Muscle layer of duodenum (tissue), 2 donors: ENCODE data around the gene NOVA1.

Source experiments
- H3K27ac ChIP-seq: one replicate; pipeline ENCODE4 v1.7.0; 2013; ENCODE audit warnings: mild to moderate bottlenecking, low read length
- H3K27me3 ChIP-seq: one replicate; pipeline ENCODE4 v1.7.0; 2013; ENCODE audit warnings: low read depth, mild to moderate bottlenecking, control low read depth, low read length
- H3K36me3 ChIP-seq, 2 donors: one replicate each; pipeline ENCODE4 v1.7.0; 2013; ENCODE audit warnings: low read length in 2 of 2, control low read depth in 1 of 2, mild to moderate bottlenecking in 1 of 2; ENCODE audit not compliant: insufficient read depth in 2 of 2, control insufficient read depth in 1 of 2
- H3K4me1 ChIP-seq, 2 donors: one replicate each; pipeline ENCODE4 v1.7.0; 2013; ENCODE audit warnings: low read length in 2 of 2, mild to moderate bottlenecking in 2 of 2, control low read depth in 1 of 2, moderate library complexity in 1 of 2; ENCODE audit not compliant: insufficient read depth in 2 of 2, control insufficient read depth in 1 of 2
- H3K4me3 ChIP-seq, 2 donors: one replicate each; pipeline ENCODE4 v1.7.0; 2013; ENCODE audit warnings: low read length in 2 of 2, low read depth in 1 of 2, mild to moderate bottlenecking in 1 of 2
- H3K9me3 ChIP-seq, 2 donors: one replicate each; pipeline ENCODE4 v1.7.0; 2013; ENCODE audit warnings: low read length in 2 of 2, control low read depth in 1 of 2, mild to moderate bottlenecking in 1 of 2; ENCODE audit not compliant: control insufficient read depth in 1 of 2
- donor health status: healthy.

Gene NOVA1

DNA sequence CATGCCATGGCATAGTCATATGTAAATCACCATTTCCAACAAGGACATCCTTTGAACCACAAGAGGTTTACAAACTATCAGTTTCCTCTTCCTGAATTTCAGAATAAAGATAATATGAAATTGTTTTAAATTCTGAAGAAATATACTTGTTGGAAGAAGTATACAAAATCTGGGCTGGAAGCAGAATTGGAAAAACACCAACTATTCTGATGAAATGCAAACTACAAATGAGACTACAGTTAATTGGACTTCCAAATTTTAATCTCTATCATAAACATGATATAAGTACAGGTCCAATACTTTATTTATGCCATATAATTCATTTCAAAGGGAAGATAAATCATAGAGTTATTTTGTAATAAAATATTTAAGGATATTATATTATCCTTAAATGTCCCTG lies 80.1 kb downstream of the NOVA1 start:
- Histone ChIP-seq H3K9me3 (no peaks in the 10 kb centered on the region), H3K4me1 (peaks cover 0 to 7% of the 10 kb centered on the region in 2 donors), H3K27me3 (no peaks in the 10 kb centered on the region), H3K27ac (no peak overlapping the region), H3K36me3 (no peaks in the 10 kb centered on the region), H3K4me3 (no peak overlapping the region)

DNA sequence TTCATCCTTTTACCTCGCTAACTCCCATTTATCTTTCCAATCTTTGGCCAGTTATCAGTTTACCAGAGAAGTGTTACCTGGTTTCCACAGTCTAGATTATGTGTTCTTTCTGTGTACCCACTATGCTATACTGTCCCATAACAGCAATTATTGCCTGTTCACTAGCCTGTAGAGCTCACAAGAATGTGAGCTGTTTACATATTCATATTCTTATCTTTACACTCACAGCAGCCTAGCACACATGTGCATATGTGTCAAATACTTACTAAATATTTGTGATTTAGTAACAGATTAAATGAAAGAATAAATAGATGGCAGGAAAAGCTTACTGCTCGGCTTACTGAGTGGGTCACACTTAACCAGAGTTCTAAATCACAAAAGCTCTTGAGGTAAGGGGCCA lies 97.8 kb downstream of the NOVA1 start:
- H3K4me1 ChIP-seq, result no peaks in the 10 kb centered on the region
- H3K36me3 ChIP-seq, result no peaks in the 10 kb centered on the region
- H3K4me3 ChIP-seq, result no peak overlapping the region
- H3K27ac ChIP-seq, result no peak overlapping the region
- no peaks in the 10 kb centered on the region for H3K27me3 ChIP-seq
- no peaks in the 10 kb centered on the region for H3K9me3 ChIP-seq

DNA sequence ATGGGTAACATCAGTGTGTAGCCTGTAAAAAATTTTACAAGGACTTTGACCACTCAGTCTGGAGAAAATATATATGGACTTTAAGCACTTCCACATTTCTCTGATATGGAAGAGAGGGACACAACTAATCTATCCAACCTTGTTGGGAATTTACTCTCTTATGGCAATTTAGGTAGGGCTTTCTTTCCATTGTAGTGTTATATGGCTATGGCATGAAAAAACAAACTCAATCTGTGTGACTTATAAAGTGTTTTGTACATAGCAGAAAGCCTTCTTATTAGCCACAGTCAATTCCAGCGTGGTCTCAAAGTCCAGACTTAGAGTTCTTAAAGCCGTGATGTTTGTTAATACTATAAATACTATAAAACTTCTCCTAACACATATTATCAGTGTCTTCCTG lies 98.3 kb downstream of the NOVA1 start:
- Histone ChIP-seq H3K4me1 (no peaks in the 10 kb centered on the region), H3K27me3 (no peaks in the 10 kb centered on the region), H3K4me3 (no peak overlapping the region), H3K9me3 (no peaks in the 10 kb centered on the region), H3K27ac (no peak overlapping the region), H3K36me3 (no peaks in the 10 kb centered on the region)

DNA sequence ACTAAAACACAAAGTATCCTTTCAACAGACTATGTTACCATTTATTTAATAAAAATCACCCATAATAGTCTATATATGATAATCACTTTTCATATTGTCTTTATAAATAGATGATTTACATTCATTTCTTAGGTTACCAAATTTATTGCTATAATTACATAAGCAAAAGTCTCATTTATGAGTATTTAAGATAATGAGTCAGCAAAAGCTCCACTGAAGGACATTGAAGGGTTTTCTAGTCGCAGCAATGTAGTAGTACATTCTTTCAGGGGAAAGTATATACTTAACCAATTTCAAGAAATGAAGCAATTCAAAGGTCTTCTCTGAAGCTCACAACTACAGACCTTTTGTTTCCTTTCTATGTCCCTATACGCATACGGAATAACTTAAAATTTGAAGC lies 110.9 kb downstream of the NOVA1 start:
- H3K36me3 ChIP-seq, result no peaks in the 10 kb centered on the region
- H3K4me1 ChIP-seq, result no peaks in the 10 kb centered on the region
- no peak overlapping the region for H3K4me3 ChIP-seq
- H3K27ac ChIP-seq, result no peak overlapping the region
- no peaks in the 10 kb centered on the region for H3K27me3 ChIP-seq
- no peaks in the 10 kb centered on the region for H3K9me3 ChIP-seq

DNA sequence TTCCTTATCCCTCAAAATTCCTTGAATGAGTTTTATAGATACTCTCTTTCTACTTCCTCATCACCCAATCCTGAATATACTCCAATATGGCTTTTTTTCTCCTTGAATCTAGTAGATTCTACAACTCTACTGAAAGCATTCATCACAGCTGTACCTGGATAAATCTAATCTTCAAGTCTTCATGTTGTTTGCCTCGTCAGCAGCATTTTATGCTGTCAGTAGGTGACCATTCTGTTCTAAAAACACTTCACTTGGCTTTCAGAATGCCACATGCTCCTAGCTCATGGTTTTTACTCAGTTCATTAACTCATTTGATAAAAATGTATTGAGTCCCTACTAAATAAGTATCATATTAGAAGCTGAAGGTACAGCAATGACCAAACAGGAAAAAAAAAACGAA lies 113.3 kb downstream of the NOVA1 start:
- H3K4me1 ChIP-seq, result no peaks in the 10 kb centered on the region
- no peaks in the 10 kb centered on the region for H3K27me3 ChIP-seq
- H3K4me3 ChIP-seq, result no peak overlapping the region
- H3K36me3 ChIP-seq, result no peaks in the 10 kb centered on the region
- no peak overlapping the region for H3K27ac ChIP-seq
- H3K9me3 ChIP-seq, result no peaks in the 10 kb centered on the region

DNA sequence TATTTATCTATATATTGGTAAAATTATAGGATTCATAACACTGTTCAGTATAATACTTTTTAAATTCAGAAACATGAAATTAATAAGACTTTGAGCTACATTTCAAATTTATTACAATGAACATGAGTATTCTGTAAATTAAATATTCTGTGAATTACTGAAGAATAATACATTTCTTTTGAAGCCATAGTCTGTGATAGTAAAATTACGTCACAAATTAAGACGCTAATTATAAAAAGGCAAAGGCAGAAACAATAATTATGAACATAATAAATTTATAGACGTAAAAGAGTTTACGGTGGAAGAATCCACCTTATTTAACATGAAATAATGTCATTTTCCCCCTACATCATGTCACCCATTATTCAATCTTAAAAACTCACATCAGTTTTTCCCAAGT lies 118.9 kb downstream of the NOVA1 start:
- no peaks in the 10 kb centered on the region for H3K9me3 ChIP-seq
- H3K36me3 ChIP-seq, result no peaks in the 10 kb centered on the region
- H3K27ac ChIP-seq, result no peak overlapping the region
- no peaks in the 10 kb centered on the region for H3K4me1 ChIP-seq
- H3K4me3 ChIP-seq, result no peak overlapping the region
- H3K27me3 ChIP-seq, result no peaks in the 10 kb centered on the region

DNA sequence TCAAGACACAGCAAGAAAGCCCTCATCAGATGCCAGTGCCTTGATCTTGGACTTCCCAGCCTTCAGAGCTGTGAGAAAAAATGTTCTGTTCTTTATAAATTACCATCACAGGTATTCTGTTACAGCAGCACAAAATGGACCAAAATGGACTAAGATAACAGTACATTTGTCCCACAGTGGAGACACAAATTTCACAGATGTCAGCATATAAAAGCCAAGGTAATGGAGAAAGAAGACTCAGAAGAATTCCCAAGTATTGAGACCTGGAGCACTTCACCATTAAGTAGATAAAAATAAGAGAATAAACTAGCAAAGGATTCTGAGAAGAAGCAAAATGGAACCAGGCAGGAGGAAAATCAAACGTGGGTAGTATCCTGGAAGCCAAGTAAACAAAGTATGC lies 131.0 kb downstream of the NOVA1 start:
- Histone ChIP-seq H3K4me1 (no peaks in the 10 kb centered on the region), H3K36me3 (peaks cover 0 to 15% of the 10 kb centered on the region in 2 donors), H3K9me3 (no peaks in the 10 kb centered on the region), H3K4me3 (no peak overlapping the region), H3K27ac (no peak overlapping the region), H3K27me3 (no peaks in the 10 kb centered on the region)

DNA sequence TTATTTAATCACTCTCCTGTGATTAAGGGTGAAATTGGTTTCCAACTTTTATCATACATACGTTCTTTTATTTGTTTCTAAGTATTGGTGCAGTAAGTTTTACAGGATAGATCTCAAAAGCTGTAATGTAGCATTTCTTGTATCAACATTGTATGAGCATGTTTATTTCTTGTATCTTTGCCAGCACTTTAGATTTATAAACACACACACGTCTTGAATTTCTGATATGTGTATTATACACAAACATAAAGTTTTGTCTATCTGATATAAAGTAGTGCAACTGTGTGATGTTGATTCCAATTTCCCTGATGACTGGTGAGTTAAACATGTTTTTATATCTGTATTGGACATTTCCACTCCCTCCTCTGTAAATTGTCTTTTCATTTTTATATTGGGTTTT lies 134.7 kb downstream of the NOVA1 start:
- Histone ChIP-seq H3K36me3 (peaks cover 0 to 12% of the 10 kb centered on the region in 2 donors), H3K4me1 (no peaks in the 10 kb centered on the region), H3K27ac (no peak overlapping the region), H3K27me3 (no peaks in the 10 kb centered on the region), H3K4me3 (no peak overlapping the region), H3K9me3 (no peaks in the 10 kb centered on the region)

DNA sequence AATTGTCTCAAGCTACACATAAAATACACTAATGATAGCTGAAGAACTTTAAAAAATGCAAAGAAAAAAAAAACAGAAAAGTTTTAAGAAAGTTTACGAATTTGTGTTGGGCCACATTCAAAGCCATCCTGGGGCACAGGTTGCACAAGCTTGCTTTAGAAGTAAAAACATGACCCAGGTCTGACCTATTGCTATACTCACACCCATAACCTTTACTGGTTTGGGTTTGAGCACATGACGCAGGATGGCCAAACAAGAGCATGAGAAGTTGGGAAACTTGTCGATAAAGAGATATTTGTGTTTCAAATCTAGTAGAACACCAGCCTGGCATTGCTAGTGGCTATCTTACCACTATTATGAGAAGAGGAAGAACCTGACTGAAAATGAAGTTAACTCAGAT lies 143.7 kb downstream of the NOVA1 start:
- Histone ChIP-seq H3K27me3 (no peaks in the 10 kb centered on the region), H3K27ac (no peak overlapping the region), H3K4me1 (no peaks in the 10 kb centered on the region), H3K36me3 (no peaks in the 10 kb centered on the region), H3K4me3 (no peak overlapping the region), H3K9me3 (no peaks in the 10 kb centered on the region)

DNA sequence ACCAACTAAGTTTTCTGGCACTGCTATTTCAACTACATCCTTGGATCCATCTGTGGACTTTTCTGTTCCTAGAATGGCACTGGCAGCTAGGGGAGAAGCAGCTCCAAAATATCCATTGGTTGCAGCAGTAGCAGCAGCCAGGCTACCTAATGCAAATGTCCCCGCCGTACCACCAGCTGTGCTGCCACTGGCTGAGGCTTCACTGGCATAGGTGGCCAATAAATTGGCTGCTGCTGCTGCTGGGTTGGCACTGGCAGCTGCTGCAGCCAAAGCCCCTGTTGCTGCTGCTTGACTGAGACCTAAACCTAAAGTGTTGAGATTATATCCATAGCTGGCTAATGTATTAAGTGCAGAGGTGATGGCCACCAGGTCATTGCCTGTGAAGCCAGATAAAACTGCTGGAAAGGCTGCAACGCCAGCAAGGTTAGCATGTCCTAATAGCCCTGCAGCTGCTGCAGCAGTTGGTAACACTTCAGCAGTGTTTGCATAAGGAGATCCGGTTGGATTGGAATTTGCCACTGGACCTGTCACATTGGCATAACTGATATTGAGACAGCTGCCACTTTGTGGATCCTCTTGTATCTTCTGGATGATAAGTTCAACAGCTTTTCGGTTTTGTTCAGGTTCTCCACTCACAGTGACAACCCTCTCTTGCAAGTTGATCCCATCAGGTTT lies 149.5 kb downstream of the NOVA1 start:
- no peaks in the 10 kb centered on the region for H3K27me3 ChIP-seq
- no peaks in the 10 kb centered on the region for H3K9me3 ChIP-seq
- no peaks in the 10 kb centered on the region for H3K36me3 ChIP-seq
- no peak overlapping the region for H3K27ac ChIP-seq
- H3K4me1 ChIP-seq, result no peaks in the 10 kb centered on the region
- no peak overlapping the region for H3K4me3 ChIP-seq

DNA sequence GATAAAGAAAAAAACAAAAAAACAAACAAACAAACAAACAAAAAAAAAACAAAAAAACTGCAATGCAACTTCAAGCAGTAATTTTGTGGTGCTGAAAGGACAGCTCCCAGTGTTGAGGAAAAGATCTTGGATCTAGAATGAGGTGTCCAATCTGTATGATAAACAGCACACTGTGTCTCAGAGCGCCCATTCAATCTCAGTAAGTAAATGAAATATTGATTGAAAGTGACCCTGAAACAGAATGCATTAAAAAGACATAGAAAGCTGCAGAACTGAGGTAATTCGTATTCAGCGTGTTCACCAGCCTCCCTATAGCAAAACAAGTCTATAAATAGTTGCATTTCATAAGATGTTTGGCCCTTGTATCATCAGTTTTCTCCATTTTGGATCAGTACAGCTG lies 153.0 kb downstream of the NOVA1 start:
- no peaks in the 10 kb centered on the region for H3K4me1 ChIP-seq
- no peaks in the 10 kb centered on the region for H3K27me3 ChIP-seq
- H3K36me3 ChIP-seq, result no peaks in the 10 kb centered on the region
- no peak overlapping the region for H3K4me3 ChIP-seq
- H3K27ac ChIP-seq, result no peak overlapping the region
- H3K9me3 ChIP-seq, result no peaks in the 10 kb centered on the region

DNA sequence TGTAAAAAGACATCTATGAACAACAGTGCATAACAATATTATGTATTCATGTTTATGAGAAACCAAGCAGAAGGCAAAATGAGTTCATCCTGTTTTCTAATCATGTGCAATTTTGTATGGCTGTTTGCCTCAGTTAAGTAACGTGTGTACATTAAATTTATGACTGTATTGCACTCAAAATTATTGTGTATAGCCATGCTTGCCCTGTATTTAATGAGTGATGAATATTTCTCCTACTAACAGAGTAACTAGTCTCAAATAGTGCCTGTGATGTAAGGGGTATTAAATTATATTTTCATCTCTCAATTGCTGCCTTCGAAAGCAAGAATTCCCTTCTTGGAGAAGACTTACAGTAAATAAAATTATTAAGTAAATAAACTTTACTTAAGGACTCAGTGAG lies 154.2 kb downstream of the NOVA1 start:
- no peaks in the 10 kb centered on the region for H3K9me3 ChIP-seq
- no peak overlapping the region for H3K27ac ChIP-seq
- H3K4me3 ChIP-seq, result no peak overlapping the region
- H3K36me3 ChIP-seq, result no peaks in the 10 kb centered on the region
- no peaks in the 10 kb centered on the region for H3K4me1 ChIP-seq
- no peaks in the 10 kb centered on the region for H3K27me3 ChIP-seq
